ENCODE data around the gene KIF1A. TPM values are rescaled to one million over a fixed set of nuclear protein-coding genes. Genes with fewer than 3 reads are reported as not detected.

The KIF1A gene
- total RNA-seq, 4 donors from 2014 or later: 0.19 to 0.60 TPM; not detected in 2

- no peak for DNase-seq (ENCODE audit: low spot score)
- ATAC-seq (ENCODE audit: low FRiP score): no peak
- no peak for TF ChIP-seq CTCF (IDR thresholded peaks at IDR 0.05)
These were observed 103.8 kb downstream of the KIF1A start for GRCh38 chr2:240716130-240716798.

- DNase-seq (ENCODE audit: low spot score) (no peak), ATAC-seq (ENCODE audit: low FRiP score) (no peak)
- TF ChIP-seq CTCF (IDR thresholded peaks at IDR 0.05): no peak
These were observed 105.0 kb downstream of the KIF1A start for GRCh38 chr2:240714747-240715725.

- ATAC-seq (ENCODE audit: low FRiP score) (no peak), DNase-seq (ENCODE audit: low spot score) (no peak)
- TF ChIP-seq CTCF (IDR thresholded peaks at IDR 0.05): no peak
These were observed 105.9 kb downstream of the KIF1A start for GRCh38 chr2:240713928-240714746.

- ATAC-seq (ENCODE audit: low FRiP score): no peak
- TF ChIP-seq CTCF (IDR thresholded peaks at IDR 0.05): no peak
- no peak for DNase-seq (ENCODE audit: low spot score)
These were observed 106.7 kb downstream of the KIF1A start for GRCh38 chr2:240713071-240713927.

GRCh38 chr2:240712121-240712520 is 107.9 kb downstream of the KIF1A start:
- ATAC-seq (ENCODE audit: low FRiP score) (no peak), DNase-seq (ENCODE audit: low spot score) (no peak)
- no peak for TF ChIP-seq CTCF (IDR thresholded peaks at IDR 0.05)

- DNase-seq (ENCODE audit: low spot score): no peak
- no peak for ATAC-seq (ENCODE audit: low FRiP score)
- TF ChIP-seq CTCF (IDR thresholded peaks at IDR 0.05): no peak
These were observed 108.3 kb downstream of the KIF1A start for GRCh38 chr2:240711701-240712100.

Measured in omental fat pad (tissue), 4 donors.